GM12801 (cell line): Measurements from ENCODE around the gene EMC9.

Source experiments
- TF ChIP-seq, protein P1 (sequence below): IDR thresholded peaks from one replicate; pipeline ENCODE4 v1.5.1; 2011; ENCODE audit warnings: control low read depth; ENCODE audit not compliant: insufficient read length; ENCODE audit errors: extremely low read depth

Gene EMC9

DNA sequence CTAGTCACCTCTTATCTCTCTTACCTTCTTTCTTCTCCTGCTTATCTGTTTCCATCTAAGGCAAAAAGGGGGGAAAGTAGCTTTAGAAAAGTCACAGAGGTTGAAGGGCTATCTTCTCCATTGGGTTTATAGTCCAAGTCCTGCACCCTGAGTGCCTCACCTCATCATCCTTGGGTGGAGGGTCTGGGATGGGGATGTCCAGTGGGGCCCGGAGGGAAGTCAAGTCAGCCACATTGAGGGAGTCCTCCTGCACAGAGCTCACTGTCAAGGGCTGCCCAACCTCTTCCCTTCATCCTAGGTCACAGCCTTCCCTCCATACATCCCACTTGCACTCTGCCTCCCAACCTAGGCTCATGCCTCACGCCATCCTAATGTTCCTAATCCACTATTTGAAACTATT lies 3.8 kb upstream of the EMC9 start:
- TF ChIP-seq, protein P1, sequence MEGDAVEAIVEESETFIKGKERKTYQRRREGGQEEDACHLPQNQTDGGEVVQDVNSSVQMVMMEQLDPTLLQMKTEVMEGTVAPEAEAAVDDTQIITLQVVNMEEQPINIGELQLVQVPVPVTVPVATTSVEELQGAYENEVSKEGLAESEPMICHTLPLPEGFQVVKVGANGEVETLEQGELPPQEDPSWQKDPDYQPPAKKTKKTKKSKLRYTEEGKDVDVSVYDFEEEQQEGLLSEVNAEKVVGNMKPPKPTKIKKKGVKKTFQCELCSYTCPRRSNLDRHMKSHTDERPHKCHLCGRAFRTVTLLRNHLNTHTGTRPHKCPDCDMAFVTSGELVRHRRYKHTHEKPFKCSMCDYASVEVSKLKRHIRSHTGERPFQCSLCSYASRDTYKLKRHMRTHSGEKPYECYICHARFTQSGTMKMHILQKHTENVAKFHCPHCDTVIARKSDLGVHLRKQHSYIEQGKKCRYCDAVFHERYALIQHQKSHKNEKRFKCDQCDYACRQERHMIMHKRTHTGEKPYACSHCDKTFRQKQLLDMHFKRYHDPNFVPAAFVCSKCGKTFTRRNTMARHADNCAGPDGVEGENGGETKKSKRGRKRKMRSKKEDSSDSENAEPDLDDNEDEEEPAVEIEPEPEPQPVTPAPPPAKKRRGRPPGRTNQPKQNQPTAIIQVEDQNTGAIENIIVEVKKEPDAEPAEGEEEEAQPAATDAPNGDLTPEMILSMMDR: no peak

DNA sequence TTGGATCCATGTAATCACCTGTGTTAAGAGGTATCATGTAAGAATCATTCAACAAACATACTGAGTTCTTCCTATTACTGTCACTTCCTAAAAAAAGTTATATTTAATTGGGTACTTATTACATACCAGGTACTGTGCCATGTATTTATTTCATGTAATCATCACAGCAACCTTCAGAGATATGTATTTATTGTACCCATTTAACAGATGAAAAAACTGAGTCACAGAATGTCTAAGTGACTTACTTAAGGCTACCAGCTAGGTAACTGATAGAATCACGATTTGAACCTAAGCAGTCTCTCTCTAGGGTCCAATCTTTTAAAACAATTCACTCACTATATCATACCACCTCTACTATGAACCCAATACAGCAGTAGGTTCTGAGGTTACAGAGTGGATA lies 3.1 kb upstream of the EMC9 start:
- TF ChIP-seq, protein P1: no peak

DNA sequence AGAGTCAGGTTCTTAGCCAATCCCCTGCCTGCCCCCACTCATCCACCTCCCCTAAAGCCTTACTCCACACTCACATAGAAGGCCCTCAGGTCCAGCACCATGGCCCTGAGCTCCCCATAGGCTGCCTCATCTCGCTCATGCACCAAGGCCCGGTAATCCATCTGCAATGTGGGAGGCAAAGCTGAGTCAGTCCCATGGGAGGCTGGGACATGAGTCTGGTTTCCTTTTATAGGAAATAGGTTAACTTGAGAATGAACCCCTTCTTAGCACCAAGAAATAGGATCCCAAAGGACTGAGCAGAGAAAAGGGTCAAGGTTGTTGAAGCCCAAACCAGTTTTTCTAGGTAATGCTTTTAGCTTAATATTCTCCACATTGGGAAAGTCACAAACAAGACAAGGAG lies 2.1 kb upstream of the EMC9 start:
- TF ChIP-seq, protein P1: no peak

DNA sequence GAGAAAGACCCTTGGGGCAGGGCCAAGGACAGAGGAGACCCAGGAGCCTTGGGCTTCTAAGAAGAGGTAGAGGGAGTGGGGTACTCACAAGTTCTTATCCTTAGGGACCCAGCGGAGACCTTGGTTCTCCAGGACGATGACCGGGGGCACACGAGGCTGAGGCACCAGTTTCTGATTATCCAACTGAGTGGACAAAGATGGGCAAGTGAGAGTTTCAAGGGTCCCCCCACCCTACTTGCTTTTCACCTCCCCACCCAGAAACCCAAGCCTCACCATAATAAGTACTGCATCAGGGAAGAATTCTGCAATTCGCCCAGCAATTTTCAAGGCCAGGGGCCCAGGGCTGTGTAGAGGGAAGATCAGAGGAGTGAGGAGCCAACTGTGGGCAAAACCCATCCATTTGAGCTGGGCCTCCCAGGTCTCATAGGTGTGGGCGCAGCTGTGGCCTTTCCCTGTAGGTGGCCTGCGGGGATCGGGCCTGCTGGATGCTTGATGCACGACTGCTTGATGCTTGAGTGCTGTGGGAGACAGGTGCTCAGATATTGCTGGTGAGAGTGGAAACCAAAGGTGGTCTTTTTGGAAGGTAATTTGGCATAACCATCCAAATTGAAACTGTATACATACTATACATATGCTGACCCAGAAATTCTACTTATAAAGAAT lies 2.0 kb downstream of the EMC9 start:
- TF ChIP-seq, protein P1: no peak

DNA sequence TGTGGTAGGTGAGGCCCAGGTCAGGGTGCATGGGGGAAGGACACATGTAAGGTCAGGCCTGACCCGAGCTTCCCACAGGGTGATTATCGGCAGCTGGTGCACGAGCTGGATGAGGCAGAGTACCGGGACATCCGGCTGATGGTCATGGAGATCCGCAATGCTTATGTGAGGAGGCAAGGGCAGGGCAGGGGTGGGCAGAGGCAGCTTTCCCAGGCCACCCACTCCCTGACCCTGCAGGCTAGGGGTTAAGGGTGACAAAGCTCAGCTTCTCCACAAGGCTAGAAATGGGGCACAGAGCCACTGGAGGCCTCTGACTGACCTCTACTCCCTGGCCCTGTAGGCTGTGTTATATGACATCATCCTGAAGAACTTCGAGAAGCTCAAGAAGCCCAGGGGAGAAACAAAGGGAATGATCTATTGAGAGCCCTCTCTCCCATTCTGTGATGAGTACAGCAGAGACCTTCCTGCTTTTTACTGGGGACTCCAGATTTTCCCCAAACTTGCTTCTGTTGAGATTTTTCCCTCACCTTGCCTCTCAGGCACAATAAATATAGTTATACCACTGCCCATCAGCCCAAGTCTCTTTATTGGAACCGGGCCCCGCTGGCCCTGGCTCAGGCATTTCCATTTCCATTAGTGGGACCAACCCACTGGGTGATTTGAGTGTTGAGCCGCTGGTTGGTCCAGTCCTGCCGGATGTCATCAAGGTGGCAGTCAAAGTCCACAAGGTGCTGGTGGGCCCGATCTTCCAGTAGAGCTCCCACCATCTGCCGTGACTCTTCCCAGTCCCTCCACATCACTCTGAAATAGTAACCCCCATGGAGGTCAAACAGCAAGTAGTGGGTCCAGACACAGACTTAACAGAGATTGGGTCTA lies 2.8 kb downstream of the EMC9 start:
- TF ChIP-seq, protein P1: no peak

DNA sequence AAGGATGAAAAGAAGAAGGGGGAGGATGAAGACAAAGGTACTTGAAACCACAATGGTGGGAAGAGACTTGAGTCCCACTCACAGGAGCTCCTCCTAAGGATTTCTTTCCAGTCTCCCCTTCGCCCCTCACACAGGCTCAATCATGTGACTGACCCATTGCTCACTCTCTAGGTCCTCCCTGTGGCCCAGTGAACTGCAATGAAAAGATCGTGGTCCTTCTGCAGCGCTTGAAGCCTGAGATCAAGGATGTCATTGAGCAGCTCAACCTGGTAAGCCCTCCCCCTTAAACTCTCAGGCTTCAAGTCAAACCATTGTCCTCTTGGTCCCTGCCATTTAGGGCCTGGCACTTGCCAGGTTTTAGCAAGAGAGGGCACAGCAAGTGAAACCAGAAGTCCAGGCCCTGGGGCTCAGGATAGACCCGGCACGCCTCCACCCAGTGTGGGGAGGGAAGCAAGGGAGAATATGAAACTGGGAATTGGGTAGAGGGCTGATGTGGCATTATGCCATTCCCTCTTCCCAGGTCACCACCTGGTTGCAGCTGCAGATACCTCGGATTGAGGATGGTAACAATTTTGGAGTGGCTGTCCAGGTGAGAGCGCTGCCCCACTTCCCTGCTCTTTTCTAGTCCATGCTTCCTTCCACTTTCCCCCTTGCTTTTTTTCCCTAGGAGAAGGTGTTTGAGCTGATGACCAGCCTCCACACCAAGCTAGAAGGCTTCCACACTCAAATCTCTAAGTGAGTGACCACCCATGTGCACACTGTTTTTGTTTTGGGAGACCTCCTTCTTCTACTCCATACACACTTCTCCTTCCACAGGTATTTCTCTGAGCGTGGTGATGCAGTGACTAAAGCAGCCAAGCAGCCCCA lies 3.6 kb downstream of the EMC9 start:
- TF ChIP-seq, protein P1: no peak
